ENCODE measurements around the gene MRPL4. TPM values are rescaled to one million over a fixed set of nuclear protein-coding genes. Genes with fewer than 3 reads are reported as not detected.

MRPL4 gene
- total and polyA plus RNA-seq, 7 donors: 54.9 to 191 (median 78.1) TPM

GRCh38 chr19:10309423-10309822, 57.4 kb downstream of the MRPL4 start, which contains the start of gene ZGLP1:
TSS of gene ZGLP1 (minus strand) at chr19:10309815.
- Histone ChIP-seq H3K9me3 (no peaks in the 10 kb centered on the region), H3K4me1 (no peaks in the 10 kb centered on the region), H3K27ac (no peak within 1 kb of the TSS), H3K27me3 (ENCODE audit: insufficient read depth in 3 of 3, low read length in 2 of 3) (no peaks in the 10 kb centered on the region), H3K4me3 (no peak within 1 kb of the TSS), H3K36me3 (ENCODE audit: insufficient read depth in 1 of 2, low read depth in 1 of 2) (peaks cover 0 to 25% of the 10 kb centered on the region in 2 donors)
- DNase-seq (no peak), ATAC-seq (no peak)
- no peak for TF ChIP-seq CTCF (IDR thresholded peaks at IDR 0.05)
- 83 to 93% (median 90%) methylated on average over 19 to 24 of the region's 24 CpGs for WGBS, 3 donors
- intact Hi-C loops (cut with DNase I): no loop called here

Other genes with a start within 250 kb of the MRPL4 start
- gene COL5A3, start 241.7 kb upstream of the MRPL4 start, total RNA-seq: 10 to 100 TPM in 1 of 4 donors, 1 to 10 TPM in 3; 3.7 to 10.6 (median 8.0) TPM
- 1 to 10 TPM; 4.6 to 8.9 (median 8.5) TPM for gene COL5A3, start 241.7 kb upstream of the MRPL4 start, polyA plus RNA-seq
- not detected for gene RDH8, start 238.7 kb upstream of the MRPL4 start, total RNA-seq
- not detected for gene RDH8, start 238.7 kb upstream of the MRPL4 start, polyA plus RNA-seq
- 1 to 10 TPM; 2.9 to 5.7 (median 4.0) TPM for gene SHFL, start 165.9 kb upstream of the MRPL4 start, total RNA-seq
- 1 to 10 TPM; 3.1 to 4.3 (median 3.4) TPM for gene SHFL, start 165.9 kb upstream of the MRPL4 start, polyA plus RNA-seq
- not detected for gene ANGPTL6, start 149.5 kb upstream of the MRPL4 start, total RNA-seq
- under 1 TPM in 2 of 3 donors, not detected in 1; 0.18 to 0.20 TPM for gene ANGPTL6, start 149.5 kb upstream of the MRPL4 start, polyA plus RNA-seq
- 10 to 100 TPM; 29.3 to 70.6 (median 59.1) TPM for gene PPAN, start 145.9 kb upstream of the MRPL4 start, total RNA-seq
- 10 to 100 TPM; 48.4 to 93.4 (median 60.8) TPM for gene PPAN, start 145.9 kb upstream of the MRPL4 start, polyA plus RNA-seq
- 10 to 100 TPM; 11.0 to 18.5 (median 14.6) TPM for gene P2RY11, start 140.5 kb upstream of the MRPL4 start, total RNA-seq
- 10 to 100 TPM in 1 of 3 donors, 1 to 10 TPM in 2; 4.0 to 15.7 (median 6.0) TPM for gene P2RY11, start 140.5 kb upstream of the MRPL4 start, polyA plus RNA-seq
- 100 to 1,000 TPM; 278 to 337 (median 305) TPM for gene EIF3G, start 132.3 kb upstream of the MRPL4 start, total RNA-seq
- 100 to 1,000 TPM; 257 to 358 (median 311) TPM for gene EIF3G, start 132.3 kb upstream of the MRPL4 start, polyA plus RNA-seq
- 10 to 100 TPM; 11.1 to 20.2 (median 16.2) TPM for gene DNMT1, start 57.3 kb upstream of the MRPL4 start, total RNA-seq
- gene DNMT1, start 57.3 kb upstream of the MRPL4 start, polyA plus RNA-seq: 10 to 100 TPM in 2 of 3 donors, 1 to 10 TPM in 1; 7.1 to 25.2 (median 13.5) TPM
- gene S1PR2, start 20.9 kb upstream of the MRPL4 start, total RNA-seq: 1 to 10 TPM; 1.1 to 2.0 (median 1.6) TPM
- gene S1PR2, start 20.9 kb upstream of the MRPL4 start, polyA plus RNA-seq: under 1 TPM; 0.17 to 0.59 (median 0.36) TPM
- 1 to 10 TPM; 3.7 to 8.0 (median 6.9) TPM for gene ICAM1, start 18.9 kb downstream of the MRPL4 start, total RNA-seq
- gene ICAM1, start 18.9 kb downstream of the MRPL4 start, polyA plus RNA-seq: 1 to 10 TPM; 2.7 to 7.5 (median 3.3) TPM
- gene ICAM4, start 34.7 kb downstream of the MRPL4 start, total RNA-seq: under 1 TPM in 1 of 4 donors, not detected in 3; 0.47 TPM
- gene ICAM4, start 34.7 kb downstream of the MRPL4 start, polyA plus RNA-seq: under 1 TPM in 2 of 3 donors, not detected in 1; 0.04 to 0.18 TPM
- under 1 TPM in 2 of 4 donors, not detected in 2; 0.13 to 0.22 TPM for gene ICAM5, start 37.7 kb downstream of the MRPL4 start, total RNA-seq
- gene ICAM5, start 37.7 kb downstream of the MRPL4 start, polyA plus RNA-seq: under 1 TPM in 2 of 3 donors, not detected in 1; 0.04 TPM
- gene ZGLP1, start 57.6 kb downstream of the MRPL4 start, total RNA-seq: 1 to 10 TPM in 1 of 4 donors, under 1 TPM in 2, not detected in 1; 0.59 to 2.9 (median 0.69) TPM
- 1 to 10 TPM in 1 of 3 donors, under 1 TPM in 2; 0.69 to 1.6 (median 1.00) TPM for gene ZGLP1, start 57.6 kb downstream of the MRPL4 start, polyA plus RNA-seq
- gene FDX2, start 63.8 kb downstream of the MRPL4 start, total RNA-seq: 10 to 100 TPM; 16.0 to 21.8 (median 18.3) TPM
- 10 to 100 TPM; 30.7 to 52.5 (median 39.6) TPM for gene FDX2, start 63.8 kb downstream of the MRPL4 start, polyA plus RNA-seq
- gene RAVER1, start 81.3 kb downstream of the MRPL4 start, total RNA-seq: 10 to 100 TPM in 2 of 4 donors, 1 to 10 TPM in 2; 7.9 to 11.2 (median 9.9) TPM
- gene RAVER1, start 81.3 kb downstream of the MRPL4 start, polyA plus RNA-seq: 1 to 10 TPM; 4.3 to 8.2 (median 4.8) TPM
- gene ICAM3, start 87.4 kb downstream of the MRPL4 start, total RNA-seq: 10 to 100 TPM in 1 of 4 donors, 1 to 10 TPM in 3; 6.4 to 10.1 (median 8.1) TPM
- gene ICAM3, start 87.4 kb downstream of the MRPL4 start, polyA plus RNA-seq: 10 to 100 TPM in 1 of 3 donors, 1 to 10 TPM in 2; 7.8 to 10.1 (median 9.2) TPM
- 10 to 100 TPM; 37.1 to 57.6 (median 40.4) TPM for gene TYK2, start 128.4 kb downstream of the MRPL4 start, total RNA-seq
- gene TYK2, start 128.4 kb downstream of the MRPL4 start, polyA plus RNA-seq: 10 to 100 TPM; 40.7 to 58.8 (median 41.7) TPM
- 100 to 1,000 TPM; 165 to 182 (median 171) TPM for gene CDC37, start 151.3 kb downstream of the MRPL4 start, total RNA-seq
- gene CDC37, start 151.3 kb downstream of the MRPL4 start, polyA plus RNA-seq: 100 to 1,000 TPM; 208 to 268 (median 234) TPM
- 10 to 100 TPM in 3 of 4 donors, 1 to 10 TPM in 1; 7.9 to 29.0 (median 16.8) TPM for gene PDE4A, start 168.3 kb downstream of the MRPL4 start, total RNA-seq
- gene PDE4A, start 168.3 kb downstream of the MRPL4 start, polyA plus RNA-seq: 10 to 100 TPM in 2 of 3 donors, 1 to 10 TPM in 1; 4.1 to 15.1 (median 11.5) TPM

Data from psoas muscle (tissue), 8 donors.